B cell (primary cell): Measurements from ENCODE around the gene TSEN2. TPM values are rescaled to one million over a fixed set of nuclear protein-coding genes. Genes with fewer than 3 reads are reported as not detected.

Experiments used
- ATAC-seq: fragments of 200-7000 bp; cut with Tn5 transposase; one replicate; pipeline ENCODE4 v1.10.0; 2021; ENCODE audit warnings: low read depth, mild to moderate bottlenecking, moderate number of reproducible peaks, moderate library complexity
- CTCF ChIA-PET: fragments of 350-600 bp; sonication (Branson Sonifier 250); formaldehyde crosslinking; loops from one replicate; lab custom pipeline; 2021; ENCODE audit warnings: antibody characterized with exemption, inconsistent platforms; lab: Charles Lee
- POLR2A ChIA-PET: fragments of 350-600 bp; sonication (Branson Sonifier 250); formaldehyde crosslinking; loops from one replicate; lab custom pipeline; 2021; ENCODE audit warnings: antibody characterized with exemption; lab: Charles Lee
- DNase-seq: peaks from one replicate; pipeline ENCODE4 v3.0.0; 2013
- H2AFZ ChIP-seq: 2 replicates; pipeline ENCODE4 v1.6.1; 2012; ENCODE audit warnings: mild to moderate bottlenecking, low read depth, low read length; ENCODE audit not compliant: insufficient read depth, poor library complexity, severe bottlenecking
- H3K27ac ChIP-seq, 2 donors: 1 replicate in 1 of 2; 2 replicates in 1 of 2; pipeline ENCODE4 v1.5.1; 2012 to 2013; ENCODE audit warnings: low read length in 2 of 2, mild to moderate bottlenecking in 2 of 2, moderate library complexity in 1 of 2
- H3K27me3 ChIP-seq, 4 experiments: fragments of 200-600 bp in 1 of 4; sonication (generic) in 1 of 4; replicated peaks in 1 of 4; 1 replicate in 2 of 4; 2 replicates in 2 of 4; pipeline versions ENCODE4 v1.6.1 to v1.7.0; 2013 to 2016; ENCODE audit warnings: low read length in 3 of 4, mild to moderate bottlenecking in 2 of 4, mixed read lengths in 1 of 4, moderate library complexity in 1 of 4; ENCODE audit not compliant: insufficient read depth in 4 of 4, control insufficient read depth in 3 of 4; ENCODE audit errors: control extremely low read depth in 1 of 4
- H3K36me3 ChIP-seq, 2 experiments: replicated peaks in 1 of 2; 1 replicate in 1 of 2; 2 replicates in 1 of 2; pipeline versions ENCODE4 v1.6.1 to v1.7.1; 2013; ENCODE audit warnings: low read length in 1 of 2; ENCODE audit not compliant: insufficient read depth in 2 of 2, control insufficient read depth in 1 of 2; ENCODE audit errors: control extremely low read depth in 1 of 2, extremely low read depth in 1 of 2
- H3K4me1 ChIP-seq, 2 donors: fragments of 200-600 bp in 1 of 2; sonication (generic) in 1 of 2; 1 replicate in 1 of 2; 2 replicates in 1 of 2; pipeline versions ENCODE4 v1.5.1 to v1.6.1; 2013 to 2017; ENCODE audit warnings: low read length in 2 of 2; ENCODE audit not compliant: control insufficient read depth in 2 of 2, insufficient read depth in 2 of 2
- H3K4me2 ChIP-seq: replicated peaks from 2 replicates; pipeline ENCODE3; 2012; ENCODE audit warnings: mild to moderate bottlenecking, low read depth, low read length; ENCODE audit not compliant: poor library complexity, severe bottlenecking
- H3K4me3 ChIP-seq, 5 experiments: fragments of 200-600 bp in 1 of 5; sonication (generic) in 1 of 5; 1 replicate in 3 of 5; 2 replicates in 2 of 5; pipeline versions ENCODE4 v1.5.1 to v1.7.0; 2011 to 2016; ENCODE audit warnings: low read length in 4 of 5, mild to moderate bottlenecking in 4 of 5, low read depth in 2 of 5, control low read depth in 1 of 5, moderate library complexity in 1 of 5; ENCODE audit not compliant: insufficient read depth in 1 of 5; ENCODE audit errors: control extremely low read depth in 1 of 5, extremely low read depth in 1 of 5
- H3K79me2 ChIP-seq: fragments of 200-600 bp; sonication (generic); one replicate; pipeline ENCODE4 v1.6.0; 2016; ENCODE audit warnings: low read length; ENCODE audit not compliant: control insufficient read depth, insufficient read depth
- H3K9ac ChIP-seq: fragments of 200-600 bp; sonication (generic); 2 replicates; pipeline ENCODE4 v1.6.1; 2017; ENCODE audit warnings: mild to moderate bottlenecking, low read length, moderate library complexity
- H3K9me3 ChIP-seq, 3 donors: one replicate each; pipeline versions ENCODE4 v1.6.1 to v1.7.1; 2013; ENCODE audit warnings: low read length in 2 of 3; ENCODE audit not compliant: control insufficient read depth in 2 of 3, insufficient read depth in 1 of 3; ENCODE audit errors: control extremely low read depth in 1 of 3
- H4K20me1 ChIP-seq: 2 replicates; pipeline ENCODE4 v1.6.0; 2012; ENCODE audit warnings: mild to moderate bottlenecking, low read length; ENCODE audit not compliant: insufficient read depth, control insufficient read depth, poor library complexity, severe bottlenecking
- H3K27ac Mint-ChIP-seq: one replicate; pipeline ENCODE4 v1.8.0; 2021; ENCODE audit warnings: mixed read lengths
- H3K27me3 Mint-ChIP-seq: one replicate; pipeline ENCODE4 v1.8.0; 2021; ENCODE audit warnings: mixed read lengths
- H3K4me1 Mint-ChIP-seq: one replicate; pipeline ENCODE4 v1.8.0; 2021; ENCODE audit warnings: mixed read lengths
- H3K4me3 Mint-ChIP-seq: one replicate; pipeline ENCODE4 v1.8.0; 2021; ENCODE audit warnings: mixed read lengths
- H3K9me3 Mint-ChIP-seq: one replicate; pipeline ENCODE4 v1.8.0; 2022; ENCODE audit warnings: mixed read lengths; ENCODE audit not compliant: insufficient read depth
- EZH2 ChIP-seq: IDR thresholded peaks from 2 replicates; pipeline ENCODE4 v1.6.1; 2012; ENCODE audit warnings: borderline replicate concordance, low read depth, mild to moderate bottlenecking, moderate library complexity, low read length; ENCODE audit not compliant: insufficient read depth, poor library complexity, severe bottlenecking
- WGBS: methylation state at CpG from one replicate; pipeline ENCODE4 v1.1.5; 2013; ENCODE audit warnings: missing lambda C conversion rate; ENCODE audit not compliant: insufficient coverage; 5-methylcytosine and 5-hydroxymethylcytosine counted together
- intact Hi-C: fragments of 100-400 bp; cut with micrococcal nuclease; formaldehyde crosslinking; loops from one replicate; pipeline ENCODE4 v1.10.0; 2022
- polyA plus RNA-seq: library from polyadenylated mRNA; depleted of rRNA; stranded (reverse); fragments of >200 nt; gene quantifications from 2 replicates; pipeline ENCODE4 v1.2.3, GENCODE V29; 2012
- total RNA-seq, 2 donors: library from RNA; stranded (reverse); fragments of 120-200 nt in 1 of 2; gene quantifications; 1 replicate in 1 of 2; 2 replicates in 1 of 2; pipeline versions ENCODE4 v1.2.3 to v1.2.4, GENCODE V29; 2013 to 2022
- TF ChIP-seq, protein P1 (sequence below): fragments of 200-600 bp; IDR thresholded peaks from one replicate; pipeline ENCODE4 v1.8.0; 2022; ENCODE audit warnings: antibody characterized with exemption, mild to moderate bottlenecking

The TSEN2 gene
- total and polyA plus RNA-seq, 2 donors (not counting 1 experiment from before 2014, with no cell fraction given): 13.4 to 17.6 TPM

DNA sequence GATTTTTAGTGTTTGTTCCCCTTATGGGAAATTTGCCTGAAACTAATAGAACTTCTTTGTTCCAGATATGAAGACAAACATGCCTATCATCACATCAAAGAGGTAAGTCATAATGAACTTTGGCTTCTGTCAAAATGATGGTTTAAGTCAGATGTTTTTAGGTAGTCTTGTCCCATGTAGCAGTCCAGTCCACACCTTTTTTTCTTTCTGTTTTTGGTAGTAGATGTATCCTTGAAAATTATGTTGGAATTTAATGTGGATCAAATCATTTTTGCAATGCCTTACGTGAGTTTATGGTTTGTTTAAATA, 12.1 kb downstream of the TSEN2 start:
- WGBS: no CpG with 5 or more reads among the region's 1 CpG
- POLR2A ChIA-PET: no interaction called here

DNA sequence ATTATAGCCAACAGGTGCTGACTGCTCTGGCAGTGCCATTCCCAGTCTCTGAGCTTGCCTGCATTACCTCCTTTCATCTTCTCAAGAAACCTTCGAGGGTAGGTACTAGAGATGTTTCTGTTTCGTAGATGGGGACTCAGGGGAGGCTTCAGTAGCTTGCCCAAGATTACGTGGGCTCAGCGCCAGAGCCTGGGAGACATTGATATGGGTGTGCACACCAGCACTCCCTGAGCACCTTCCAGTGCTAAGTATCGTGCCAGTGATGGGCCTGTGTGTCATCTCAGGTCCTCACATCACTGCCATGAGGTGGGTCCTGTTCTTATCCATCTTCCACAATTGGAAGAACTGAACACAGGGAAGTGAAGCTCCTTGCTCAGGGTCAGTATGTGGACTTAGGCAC, 15.2 kb downstream of the TSEN2 start:
- no peak overlapping the region for H3K27ac ChIP-seq
- Mint-ChIP-seq H3K27ac (no peak overlapping the region), H3K4me3 (no peak overlapping the region), H3K27me3 (no peaks in the 10 kb centered on the region), H3K4me1 (no peaks in the 10 kb centered on the region), H3K9me3 (no peaks in the 10 kb centered on the region)
- POLR2A ChIA-PET: no interaction called here
- H3K4me1 ChIP-seq: no peaks in the 10 kb centered on the region
- no peaks in the 10 kb centered on the region for H4K20me1 ChIP-seq
- no peak overlapping the region for H2AFZ ChIP-seq
- H3K36me3 ChIP-seq: peaks cover 4 to 62% of the 10 kb centered on the region in 2 experiments
- H3K27me3 ChIP-seq: no peaks in the 10 kb centered on the region
- no peak overlapping the region for H3K9ac ChIP-seq
- intact Hi-C loops: no loop called here
- H3K4me3 ChIP-seq: no peak overlapping the region
- no peaks in the 10 kb centered on the region for H3K79me2 ChIP-seq
- 96% methylated on average over 3 of the region's 5 CpGs for WGBS
- TF ChIP-seq EZH2: no peak
- no peak for ATAC-seq
- CTCF ChIA-PET: no interaction called here
- no peak for DNase-seq
- no peak overlapping the region for H3K4me2 ChIP-seq
- H3K9me3 ChIP-seq: no peaks in the 10 kb centered on the region

More for the DNA sequence above, 12.1 kb downstream of the TSEN2 start:
- Histone ChIP-seq H3K9me3 (no peaks in the 10 kb centered on the region), H3K4me2 (no peak overlapping the region), H2AFZ (no peak overlapping the region), H3K4me3 (no peak overlapping the region), H3K36me3 (peaks cover 4 to 67% of the 10 kb centered on the region in 2 experiments), H3K27ac (no peak overlapping the region), H4K20me1 (no peaks in the 10 kb centered on the region), H3K9ac (no peak overlapping the region), H3K27me3 (no peaks in the 10 kb centered on the region), H3K4me1 (no peaks in the 10 kb centered on the region), H3K79me2 (peaks cover 2% of the 10 kb centered on the region)
- Mint-ChIP-seq H3K27me3 (no peaks in the 10 kb centered on the region), H3K27ac (no peak overlapping the region), H3K9me3 (no peaks in the 10 kb centered on the region), H3K4me1 (no peaks in the 10 kb centered on the region), H3K4me3 (no peak overlapping the region)
- CTCF ChIA-PET: no interaction called here
- TF ChIP-seq EZH2: no peak
- TF ChIP-seq, protein P1, sequence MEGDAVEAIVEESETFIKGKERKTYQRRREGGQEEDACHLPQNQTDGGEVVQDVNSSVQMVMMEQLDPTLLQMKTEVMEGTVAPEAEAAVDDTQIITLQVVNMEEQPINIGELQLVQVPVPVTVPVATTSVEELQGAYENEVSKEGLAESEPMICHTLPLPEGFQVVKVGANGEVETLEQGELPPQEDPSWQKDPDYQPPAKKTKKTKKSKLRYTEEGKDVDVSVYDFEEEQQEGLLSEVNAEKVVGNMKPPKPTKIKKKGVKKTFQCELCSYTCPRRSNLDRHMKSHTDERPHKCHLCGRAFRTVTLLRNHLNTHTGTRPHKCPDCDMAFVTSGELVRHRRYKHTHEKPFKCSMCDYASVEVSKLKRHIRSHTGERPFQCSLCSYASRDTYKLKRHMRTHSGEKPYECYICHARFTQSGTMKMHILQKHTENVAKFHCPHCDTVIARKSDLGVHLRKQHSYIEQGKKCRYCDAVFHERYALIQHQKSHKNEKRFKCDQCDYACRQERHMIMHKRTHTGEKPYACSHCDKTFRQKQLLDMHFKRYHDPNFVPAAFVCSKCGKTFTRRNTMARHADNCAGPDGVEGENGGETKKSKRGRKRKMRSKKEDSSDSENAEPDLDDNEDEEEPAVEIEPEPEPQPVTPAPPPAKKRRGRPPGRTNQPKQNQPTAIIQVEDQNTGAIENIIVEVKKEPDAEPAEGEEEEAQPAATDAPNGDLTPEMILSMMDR: no peak
- DNase-seq: no peak
- intact Hi-C loops: no loop called here
- ATAC-seq: no peak
